COLO668 (cell line): ENCODE results near the gene OR52N5.

Experiments
- DNase-seq: peaks from one replicate; lab custom pipeline; 2025; ENCODE audit not compliant: unreplicated experiment; lab: John Stamatoyannopoulos, UW

Gene OR52N5

GRCh38 chr11:5726351-5726750, 56.8 kb downstream of the OR52N5 start:
- no peak for DNase-seq
